Measurements from ENCODE around the gene MVD. TPM values are rescaled to one million over a fixed set of nuclear protein-coding genes. Genes with fewer than 3 reads are reported as not detected.
A peak's percentile ranks its signal among the peaks of the same experiment; 100 is the strongest.

MVD gene
- total and polyA plus RNA-seq, 4 donors: 21.7 to 99.2 (median 74.7) TPM

GRCh38 chr16:88685156-88686061 is 22.5 kb upstream of the MVD start:
- H3K9ac ChIP-seq (ENCODE audit: low read depth in 1 of 2, low read length in 2 of 2): no peak overlapping the region

DNA sequence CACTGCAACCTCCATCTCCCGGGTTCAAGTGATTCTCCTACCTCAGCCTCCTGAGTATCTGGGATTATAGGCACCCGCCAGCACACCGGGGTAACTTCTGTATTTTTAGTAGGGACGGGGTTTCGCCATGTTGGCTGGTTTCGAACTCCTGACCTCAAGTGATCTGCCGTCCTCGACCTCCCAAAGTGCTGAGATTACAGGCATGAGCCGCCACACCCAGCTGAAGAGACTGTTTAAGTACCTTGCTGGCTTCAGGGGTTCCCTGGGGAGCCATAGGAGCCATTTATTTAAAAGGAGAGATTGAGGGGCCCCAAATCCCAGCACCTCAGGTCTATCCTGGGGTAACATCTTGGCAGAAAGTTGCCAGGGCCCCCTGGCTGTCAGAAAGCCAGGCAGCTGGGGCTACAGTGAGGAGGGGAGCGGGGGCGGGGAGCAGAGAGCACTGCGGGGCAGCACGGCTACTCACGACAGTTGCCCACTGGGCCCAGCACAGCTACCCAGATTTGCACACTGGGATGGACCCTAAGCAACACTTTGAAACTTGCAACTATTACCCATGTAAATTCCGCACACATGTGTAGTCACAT is 21.8 kb upstream of the MVD start:
- peaks cover 7 to 31% (median 21%) of the 10 kb centered on the region in 4 donors for H3K4me1 ChIP-seq (ENCODE audit: control insufficient read depth in 4 of 4, insufficient read depth in 4 of 4, low read length in 3 of 4)
- H3K4me3 ChIP-seq (ENCODE audit: low read depth in 1 of 3, low read length in 3 of 3): no peak overlapping the region
- WGBS: 79% methylated on average over 15 of the region's 15 CpGs
- no peaks in the 10 kb centered on the region for H3K36me3 ChIP-seq (ENCODE audit: control insufficient read depth in 4 of 4, insufficient read depth in 3 of 4, low read depth in 1 of 4, low read length in 3 of 4)
- H3K9me3 ChIP-seq (ENCODE audit: control insufficient read depth in 4 of 4, low read length in 3 of 4): no peaks in the 10 kb centered on the region
- H3K9ac ChIP-seq (ENCODE audit: low read depth in 1 of 2, low read length in 2 of 2): no peak overlapping the region
- no peak for DNase-seq (ENCODE audit: low spot score)
- no peaks in the 10 kb centered on the region for H3K27me3 ChIP-seq (ENCODE audit: control insufficient read depth in 4 of 4, insufficient read depth in 4 of 4, low read length in 3 of 4)
- no peak overlapping the region for H3K27ac ChIP-seq (ENCODE audit: low read depth in 1 of 2, low read length in 2 of 2)
- no peak for TF ChIP-seq SP1 (IDR thresholded peaks at IDR 0.05)
- TF ChIP-seq, protein P1, sequence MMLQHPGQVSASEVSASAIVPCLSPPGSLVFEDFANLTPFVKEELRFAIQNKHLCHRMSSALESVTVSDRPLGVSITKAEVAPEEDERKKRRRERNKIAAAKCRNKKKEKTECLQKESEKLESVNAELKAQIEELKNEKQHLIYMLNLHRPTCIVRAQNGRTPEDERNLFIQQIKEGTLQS (IDR thresholded peaks at IDR 0.05): no peak
- no peak for TF ChIP-seq HNF4G (IDR thresholded peaks at IDR 0.05)
- no peak for TF ChIP-seq NR2F2 (IDR thresholded peaks at IDR 0.05)

More at GRCh38 chr16:88685156-88686061, 22.5 kb upstream of the MVD start:
- no peaks in the 10 kb centered on the region for H3K9me3 ChIP-seq (ENCODE audit: control insufficient read depth in 4 of 4, low read length in 3 of 4)
- 10% methylated on average over 33 of the region's 33 CpGs for WGBS
- peaks cover 7 to 31% (median 21%) of the 10 kb centered on the region in 4 donors for H3K4me1 ChIP-seq (ENCODE audit: control insufficient read depth in 4 of 4, insufficient read depth in 4 of 4, low read length in 3 of 4)
- no peaks in the 10 kb centered on the region for H3K27me3 ChIP-seq (ENCODE audit: control insufficient read depth in 4 of 4, insufficient read depth in 4 of 4, low read length in 3 of 4)
- TF ChIP-seq HNF4A (conservative IDR thresholded peaks at IDR 0.05): no peak
- no peak for TF ChIP-seq RXRA (IDR thresholded peaks at IDR 0.05)
- no peak for TF ChIP-seq YY1 (IDR thresholded peaks at IDR 0.05)
- peak in 1 of 2 donors; percentile 22 for TF ChIP-seq RAD21 (IDR thresholded peaks at IDR 0.05)
- TF ChIP-seq, protein P1 (IDR thresholded peaks at IDR 0.05): no peak
- TF ChIP-seq GABPA (IDR thresholded peaks at IDR 0.05 in 1 of 2, conservative IDR thresholded peaks at IDR 0.05 in 1 of 2): no peak
- no peak for TF ChIP-seq HNF4G (IDR thresholded peaks at IDR 0.05)
- peak; percentile 2 for TF ChIP-seq CTCF (IDR thresholded peaks at IDR 0.05; ENCODE audit: low read depth, low read length, missing input control)
- DNase-seq (ENCODE audit: low spot score): no peak
- H3K27ac ChIP-seq (ENCODE audit: low read depth in 1 of 2, low read length in 2 of 2): no peak overlapping the region
- no peaks in the 10 kb centered on the region for H3K36me3 ChIP-seq (ENCODE audit: control insufficient read depth in 4 of 4, insufficient read depth in 3 of 4, low read depth in 1 of 4, low read length in 3 of 4)
- peak overlapping the region in 2 of 3 donors; percentile 33 to 60 for H3K4me3 ChIP-seq (ENCODE audit: low read depth in 1 of 3, low read length in 3 of 3)

GRCh38 chr16:88681709-88682451 is 19.0 kb upstream of the MVD start:
- Histone ChIP-seq H3K9ac (ENCODE audit: low read depth in 1 of 2, low read length in 2 of 2) (no peak overlapping the region), H3K36me3 (ENCODE audit: control insufficient read depth in 4 of 4, insufficient read depth in 3 of 4, low read depth in 1 of 4, low read length in 3 of 4) (no peaks in the 10 kb centered on the region), H3K27ac (ENCODE audit: low read depth in 1 of 2, low read length in 2 of 2) (no peak overlapping the region), H3K27me3 (ENCODE audit: control insufficient read depth in 4 of 4, insufficient read depth in 4 of 4, low read length in 3 of 4) (no peaks in the 10 kb centered on the region), H3K4me1 (ENCODE audit: control insufficient read depth in 4 of 4, insufficient read depth in 4 of 4, low read length in 3 of 4) (peaks cover 7 to 26% (median 13%) of the 10 kb centered on the region in 4 donors), H3K4me3 (ENCODE audit: low read depth in 1 of 3, low read length in 3 of 3) (no peak overlapping the region), H3K9me3 (ENCODE audit: control insufficient read depth in 4 of 4, low read length in 3 of 4) (no peaks in the 10 kb centered on the region)
- no peak for DNase-seq (ENCODE audit: low spot score)
- TF ChIP-seq JUND (IDR thresholded peaks at IDR 0.05) (no peak), EGR1 (IDR thresholded peaks at IDR 0.05; ENCODE audit: low read depth in 2 of 2) (no peak), HNF4G (IDR thresholded peaks at IDR 0.05) (no peak), NR2F2 (IDR thresholded peaks at IDR 0.05) (no peak), ZBTB33 (IDR thresholded peaks at IDR 0.05) (no peak), TAF1 (conservative IDR thresholded peaks at IDR 0.05) (no peak), RXRA (IDR thresholded peaks at IDR 0.05) (no peak)
- WGBS: 56% methylated on average over 21 of the region's 21 CpGs

Measured in liver (tissue), 9 donors.